GM10266 (cell line): ENCODE data around the gene SCMH1.
"Not testable (repeated sequence)": the region's sequence is repeated elsewhere in the genome, so short reads cannot be mapped to it uniquely, and the experiment has no call there.

ENCODE experiments used
- DNase-seq: peaks from one replicate; pipeline ENCODE4 v3.0.0; 2012; ENCODE audit errors: extremely low spot score
- CTCF ChIP-seq: IDR thresholded peaks from 2 replicates; pipeline ENCODE4 v1.5.1; 2012; ENCODE audit warnings: mild to moderate bottlenecking, low read depth; ENCODE audit not compliant: control insufficient read depth, insufficient read depth; ENCODE audit errors: missing control alignments

SCMH1 gene

GRCh38 chr1:41255978-41256377 lies 13.9 kb upstream of the SCMH1 start:
- DNase-seq: no peak
- no peak for TF ChIP-seq CTCF

GRCh38 chr1:41251120-41251519 lies 9.0 kb upstream of the SCMH1 start:
- not testable (repeated sequence) for DNase-seq

GRCh38 chr1:41249319-41249718 lies 7.2 kb upstream of the SCMH1 start:
- no peak for TF ChIP-seq CTCF
- no peak for DNase-seq

- DNase-seq: no peak
- no peak for TF ChIP-seq CTCF
Observed at GRCh38 chr1:41246568-41246967, 4.5 kb upstream of the SCMH1 start.

- TF ChIP-seq CTCF: no peak
- DNase-seq: no peak
Observed at GRCh38 chr1:41245659-41246058, 3.6 kb upstream of the SCMH1 start.

- no peak for TF ChIP-seq CTCF
- DNase-seq: peak; percentile 29
Observed at GRCh38 chr1:41243079-41243385, 926 bp upstream of the SCMH1 start.

- no peak for DNase-seq
- no peak for TF ChIP-seq CTCF
Observed at GRCh38 chr1:41242342-41243078, 404 bp upstream of the SCMH1 start.

GRCh38 chr1:41241354-41241748 lies 755 bp downstream of the SCMH1 start:
- no peak for TF ChIP-seq CTCF
- DNase-seq: peak; percentile 79
